DND-41 (cell line): ENCODE measurements around the gene CARD9.

Source experiments
- ATAC-seq: fragments of 200-7000 bp; cut with Tn5 transposase; 3 replicates; pipeline ENCODE4 v1.9.1; 2021; ENCODE audit warnings: low read depth; ENCODE audit not compliant: insufficient read depth
- DNase-seq: peaks from one replicate; pipeline ENCODE4 v3.0.0-alpha.2; 2020
- H2AFZ ChIP-seq: 2 replicates; pipeline ENCODE4 v1.6.0; 2012; ENCODE audit warnings: low read depth, low read length
- H3K27ac ChIP-seq: 2 replicates; pipeline ENCODE4 v1.5.1; 2012; ENCODE audit warnings: low read length, inconsistent platforms
- H3K27me3 ChIP-seq: fragments of 200-600 bp; sonication (generic); 2 replicates; pipeline ENCODE4 v1.6.0; 2012; ENCODE audit warnings: low read length, mild to moderate bottlenecking, inconsistent platforms; ENCODE audit not compliant: insufficient read depth, poor library complexity
- H3K36me3 ChIP-seq: 2 replicates; pipeline ENCODE4 v1.5.1; 2012; ENCODE audit warnings: low read length, inconsistent platforms; ENCODE audit not compliant: insufficient read depth
- H3K4me1 ChIP-seq: 2 replicates; pipeline ENCODE4 v1.5.1; 2012; ENCODE audit warnings: mild to moderate bottlenecking, low read length; ENCODE audit not compliant: insufficient read depth
- H3K4me2 ChIP-seq: 2 replicates; pipeline ENCODE4 v1.6.0; 2012; ENCODE audit warnings: mild to moderate bottlenecking, moderate library complexity, low read length, inconsistent platforms; ENCODE audit not compliant: insufficient read depth
- H3K4me3 ChIP-seq, 2 experiments: fragments of 200-600 bp in 1 of 2; shearing (Covaris generic) in 1 of 2; 2 replicates each; pipeline ENCODE4 v1.5.1; 2012 to 2016; ENCODE audit warnings: inconsistent platforms in 2 of 2, low read length in 2 of 2, mild to moderate bottlenecking in 2 of 2, low read depth in 1 of 2, moderate library complexity in 1 of 2
- H3K79me2 ChIP-seq: 2 replicates; pipeline ENCODE4 v1.6.0; 2012; ENCODE audit warnings: low read length, inconsistent platforms; ENCODE audit not compliant: insufficient read depth
- H3K9ac ChIP-seq: 2 replicates; pipeline ENCODE4 v1.6.0; 2012; ENCODE audit warnings: low read depth, mild to moderate bottlenecking, inconsistent platforms, low read length, moderate library complexity
- H3K9me3 ChIP-seq: 2 replicates; pipeline ENCODE4 v1.5.1; 2012; ENCODE audit warnings: low read length, moderate library complexity, mild to moderate bottlenecking, inconsistent platforms; ENCODE audit not compliant: insufficient read depth, severe bottlenecking
- H4K20me1 ChIP-seq: 2 replicates; pipeline ENCODE4 v1.6.0; 2012; ENCODE audit warnings: low read length; ENCODE audit not compliant: insufficient read depth
- CTCF ChIP-seq: IDR thresholded peaks from 2 replicates; pipeline ENCODE4 v1.5.1; 2012; ENCODE audit warnings: borderline replicate concordance, low read length, moderate library complexity, mild to moderate bottlenecking; ENCODE audit not compliant: poor library complexity, severe bottlenecking; ENCODE audit errors: extremely low read depth
- EZH2 ChIP-seq: IDR thresholded peaks from 3 replicates; pipeline ENCODE4 v1.6.1; 2012; ENCODE audit warnings: borderline replicate concordance, low read depth, mild to moderate bottlenecking, moderate library complexity, low read length, inconsistent platforms; ENCODE audit not compliant: severe bottlenecking

The CARD9 gene

GRCh38 chr9:136331556-136332481, 41.6 kb downstream of the CARD9 start:
- TF ChIP-seq CTCF = no peak
- TF ChIP-seq EZH2 = no peak
- peaks cover 19% of the 10 kb centered on the region; the same call in 1 of the 2 replicates for H4K20me1 ChIP-seq
- H3K4me1 ChIP-seq = peaks cover 18% of the 10 kb centered on the region
- H2AFZ ChIP-seq = no peak overlapping the region
- H3K79me2 ChIP-seq = no peaks in the 10 kb centered on the region
- no peak overlapping the region for H3K4me3 ChIP-seq
- peaks cover 4% of the 10 kb centered on the region; the same call in 1 of the 2 replicates for H3K36me3 ChIP-seq
- no peaks in the 10 kb centered on the region for H3K9me3 ChIP-seq
- ATAC-seq (no peak), DNase-seq (no peak)
- H3K4me2 ChIP-seq = no peak overlapping the region
- H3K27me3 ChIP-seq = no peaks in the 10 kb centered on the region
- no peak overlapping the region for H3K27ac ChIP-seq
- H3K9ac ChIP-seq = no peak overlapping the region

DNA sequence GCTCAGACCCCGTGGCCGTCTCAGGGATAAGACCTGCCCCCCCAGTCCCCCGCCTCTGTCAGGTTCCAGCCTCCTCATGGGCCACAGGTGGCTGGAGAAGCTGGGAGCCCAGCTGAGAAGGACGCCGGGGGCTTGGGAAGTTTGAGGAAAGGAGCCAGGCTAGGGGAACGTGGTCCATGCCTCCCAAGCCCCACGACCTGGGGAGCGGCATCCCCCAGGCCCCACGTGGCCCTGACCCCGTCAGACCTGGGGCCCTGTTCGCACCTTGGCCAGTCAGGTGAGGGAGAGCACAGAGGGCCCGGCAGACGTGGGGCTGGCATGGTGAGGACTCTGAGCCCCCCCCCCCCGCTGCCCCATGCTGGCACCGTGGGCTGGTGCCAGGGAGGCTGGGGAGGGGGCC, 42.4 kb downstream of the CARD9 start:
- peaks cover 19% of the 10 kb centered on the region; the same call in 1 of the 2 replicates for H4K20me1 ChIP-seq
- H3K27ac ChIP-seq = no peak overlapping the region
- H3K9ac ChIP-seq = no peak overlapping the region
- H3K4me2 ChIP-seq = no peak overlapping the region
- H2AFZ ChIP-seq = no peak overlapping the region
- TF ChIP-seq EZH2 (no peak), CTCF (no peak)
- DNase-seq (no peak), ATAC-seq (no peak)
- H3K27me3 ChIP-seq = no peaks in the 10 kb centered on the region
- H3K79me2 ChIP-seq = no peaks in the 10 kb centered on the region
- H3K4me1 ChIP-seq = peaks cover 21% of the 10 kb centered on the region
- no peak overlapping the region for H3K4me3 ChIP-seq
- no peaks in the 10 kb centered on the region for H3K36me3 ChIP-seq
- no peaks in the 10 kb centered on the region for H3K9me3 ChIP-seq

GRCh38 chr9:136330406-136330990, 43.0 kb downstream of the CARD9 start:
- no peaks in the 10 kb centered on the region for H3K36me3 ChIP-seq
- H3K9ac ChIP-seq = no peak overlapping the region
- H4K20me1 ChIP-seq = peaks cover 19% of the 10 kb centered on the region; the same call in 1 of the 2 replicates
- TF ChIP-seq EZH2 (no peak), CTCF (no peak)
- no peak overlapping the region for H2AFZ ChIP-seq
- H3K27ac ChIP-seq = no peak overlapping the region
- no peak overlapping the region for H3K4me2 ChIP-seq
- no peak overlapping the region for H3K4me3 ChIP-seq
- H3K4me1 ChIP-seq = peaks cover 21% of the 10 kb centered on the region
- H3K79me2 ChIP-seq = no peaks in the 10 kb centered on the region
- H3K9me3 ChIP-seq = no peaks in the 10 kb centered on the region
- ATAC-seq = no peak
- no peak for DNase-seq
- H3K27me3 ChIP-seq = peaks cover 1% of the 10 kb centered on the region
